GM21786 (cell line): Measurements from ENCODE around the gene NARS2.
A peak's percentile ranks its signal among the peaks of the same experiment; 100 is the strongest.

Experiments used
- ATAC-seq: cut with Tn5 transposase; IDR thresholded peaks from one replicate; pipeline ENCODE4 v1.9.1; 2021; ENCODE audit not compliant: unreplicated experiment

NARS2 gene

DNA sequence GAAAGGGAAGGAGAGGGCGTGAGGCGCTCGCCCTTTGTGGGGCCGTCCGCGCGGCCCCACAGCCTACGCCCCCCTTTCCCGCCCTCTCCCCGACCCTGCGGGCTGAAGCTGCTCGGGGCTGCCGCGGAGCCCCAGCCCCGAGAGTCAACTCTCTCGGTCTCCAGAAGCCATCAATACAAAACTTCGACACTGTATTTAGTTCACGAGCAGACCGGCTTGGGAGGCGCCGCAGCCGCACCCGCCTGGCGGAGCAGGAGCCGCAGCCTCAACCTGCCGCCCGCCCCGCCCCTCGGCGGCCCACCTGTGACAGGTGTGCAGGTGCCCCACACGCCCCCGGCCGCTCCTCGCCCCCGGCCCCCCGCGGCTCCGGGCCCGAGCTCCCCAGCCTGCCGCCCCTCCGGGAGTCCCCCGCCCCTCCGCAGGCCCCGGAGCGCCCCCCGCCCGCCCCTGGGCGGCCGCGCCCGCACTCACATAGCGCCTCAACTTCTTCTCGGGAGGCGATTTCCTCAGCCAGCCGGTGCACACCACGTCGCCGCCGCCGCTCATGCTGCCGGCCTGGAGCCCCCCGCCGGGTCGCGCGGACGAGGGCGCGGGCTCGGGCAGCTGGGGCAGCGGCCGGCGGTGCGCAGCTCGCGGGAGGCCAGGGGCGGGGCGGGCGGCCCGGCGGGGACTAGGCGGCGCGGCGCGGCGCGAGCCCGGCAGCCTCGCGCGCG lies 157.3 kb downstream of the NARS2 start, which contains the start of gene GAB2:
Gene GAB2 (minus strand): TSS at position 646 of the 713 bp plus-strand sequence. CDS start 100 bp downstream, at position 546.
- ATAC-seq: peak; percentile 6

- ATAC-seq: peak; percentile 58
These were observed 158.1 kb downstream of the NARS2 start for GRCh38 chr11:78416285-78417174.

DNA sequence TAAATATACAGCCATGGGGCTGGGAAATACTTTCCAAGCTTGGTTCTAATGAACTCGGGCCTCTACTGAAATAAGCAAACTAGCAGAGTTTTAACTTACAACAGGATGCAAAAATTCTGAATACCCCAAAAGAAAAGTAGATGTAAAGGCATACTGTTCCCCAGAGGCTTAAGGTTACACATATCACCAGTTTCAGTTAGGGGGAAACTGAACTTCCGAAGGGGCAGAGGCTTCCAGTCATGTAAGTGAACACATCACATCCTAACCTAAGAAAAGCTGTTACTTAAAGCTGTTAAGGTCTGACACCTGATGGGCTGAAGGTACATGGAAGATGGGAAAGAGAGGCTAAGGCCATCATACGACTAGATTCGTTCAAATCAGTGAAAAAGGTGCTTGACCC lies 159.3 kb downstream of the NARS2 start:
- ATAC-seq: peak; percentile 22

GRCh38 chr11:78414321-78415051 lies 160.2 kb downstream of the NARS2 start:
- no peak for ATAC-seq

DNA sequence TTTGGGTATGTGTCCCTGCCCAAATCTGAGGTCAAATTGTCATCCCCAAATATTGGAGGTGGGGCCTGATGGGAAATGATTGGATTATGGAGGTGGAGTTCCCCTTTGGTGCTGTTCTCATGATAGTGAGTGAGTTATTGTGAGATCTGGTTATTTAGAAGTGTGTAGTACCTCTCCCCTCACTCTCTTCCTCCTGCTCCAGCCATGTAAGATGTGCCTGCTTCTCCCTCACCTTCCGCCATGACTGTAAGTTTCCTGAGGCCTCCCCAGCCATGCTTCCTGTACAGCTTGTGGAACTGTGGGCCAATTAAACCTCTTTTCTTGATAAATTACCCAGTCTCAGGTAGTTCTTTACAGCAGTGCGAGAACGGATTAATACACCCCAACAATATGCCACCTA lies 166.0 kb downstream of the NARS2 start:
- ATAC-seq: no peak

DNA sequence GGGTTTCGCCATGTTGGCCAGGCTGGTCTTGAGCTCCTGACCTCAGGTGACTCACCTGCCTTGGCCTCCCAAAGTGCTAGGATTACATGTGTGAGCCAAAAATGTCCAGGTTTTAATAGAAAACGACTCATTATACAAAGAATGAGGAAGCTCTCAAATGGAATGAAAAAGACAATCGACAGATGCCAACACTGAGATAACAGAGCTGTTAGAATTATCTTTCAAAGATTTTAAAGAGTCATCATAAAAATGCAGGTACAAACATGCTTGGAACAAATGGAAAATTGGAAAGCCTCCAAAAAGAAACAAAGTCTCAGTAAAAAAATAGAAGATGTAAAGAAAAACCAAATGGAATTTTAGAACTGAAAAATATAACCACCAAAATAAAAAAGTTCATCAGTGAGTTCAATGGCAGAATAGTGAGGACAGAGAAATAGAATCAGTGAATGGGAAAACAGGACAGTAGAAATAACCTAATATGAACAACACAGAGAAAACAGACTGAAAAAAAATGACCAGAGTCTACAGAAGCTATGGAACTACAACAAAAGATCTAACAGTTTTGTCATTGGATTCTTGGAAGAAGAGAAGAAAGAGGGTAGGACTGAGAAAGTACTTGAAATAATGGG lies 168.0 kb downstream of the NARS2 start:
- no peak for ATAC-seq

DNA sequence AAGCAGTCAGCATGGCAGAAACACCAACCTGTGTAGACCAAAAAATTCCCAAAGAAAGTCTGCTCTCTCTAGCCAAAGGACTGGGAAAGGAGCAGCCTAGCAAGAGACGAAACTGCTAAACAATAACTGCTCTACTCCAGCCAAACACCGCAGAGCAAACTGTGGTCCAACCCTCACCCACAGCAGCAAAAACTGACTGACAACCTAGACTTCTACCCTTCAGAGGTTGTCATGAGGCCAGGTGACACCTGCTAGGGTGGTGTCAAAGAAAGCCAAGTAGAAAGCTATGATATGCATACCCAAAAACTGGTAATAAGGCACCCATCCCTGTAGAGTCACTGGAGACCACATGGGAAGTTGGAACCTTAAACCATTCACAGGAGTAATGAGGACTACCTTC lies 168.9 kb downstream of the NARS2 start:
- no peak for ATAC-seq

GRCh38 chr11:78403781-78404180 lies 170.9 kb downstream of the NARS2 start:
- ATAC-seq: no peak

- ATAC-seq: no peak
These were observed 171.8 kb downstream of the NARS2 start for GRCh38 chr11:78402847-78403246.

DNA sequence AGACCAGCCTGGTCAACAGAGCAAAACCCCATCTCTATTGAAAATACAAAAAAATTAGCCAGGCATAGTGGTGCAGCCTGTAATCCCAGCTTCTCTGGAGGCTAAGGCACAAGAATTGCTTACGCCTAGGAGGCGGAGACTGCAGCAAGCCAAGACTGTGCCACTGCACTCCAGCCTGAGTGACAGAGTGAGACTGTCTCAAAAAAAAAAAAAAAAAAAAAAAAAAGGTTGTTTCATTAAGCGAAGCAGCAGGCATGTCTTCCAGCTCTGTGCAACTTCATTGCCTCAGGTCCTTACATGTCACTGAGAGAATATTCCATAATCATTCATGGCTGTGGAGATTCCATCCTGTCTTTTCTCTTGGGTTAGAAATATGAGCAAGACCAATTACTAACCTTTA lies 174.0 kb downstream of the NARS2 start:
- no peak for ATAC-seq

- no peak for ATAC-seq
These were observed 174.5 kb downstream of the NARS2 start for GRCh38 chr11:78400116-78400515.

GRCh38 chr11:78399136-78399535 lies 175.5 kb downstream of the NARS2 start:
- ATAC-seq: no peak

- ATAC-seq: no peak
These were observed 175.9 kb downstream of the NARS2 start for GRCh38 chr11:78398715-78399114.

DNA sequence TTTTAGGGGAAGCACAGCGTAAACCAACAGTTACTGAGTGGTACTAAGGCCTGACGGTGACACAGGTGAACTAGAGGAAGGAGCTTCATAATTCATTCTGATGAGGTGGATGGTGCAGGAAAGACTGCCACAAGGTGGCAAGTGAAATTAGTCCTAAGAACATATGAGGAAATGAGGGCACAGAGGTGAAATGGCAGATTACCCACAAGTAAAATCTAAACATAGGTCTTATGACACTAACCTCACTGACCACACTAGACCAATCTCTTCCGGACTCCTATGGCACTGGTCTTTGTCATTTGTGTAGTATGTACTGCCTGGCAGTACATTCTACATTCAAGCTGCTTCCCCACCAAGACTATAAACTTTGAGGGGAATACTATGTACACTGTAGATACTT lies 177.3 kb downstream of the NARS2 start:
- peak; percentile 94 for ATAC-seq

DNA sequence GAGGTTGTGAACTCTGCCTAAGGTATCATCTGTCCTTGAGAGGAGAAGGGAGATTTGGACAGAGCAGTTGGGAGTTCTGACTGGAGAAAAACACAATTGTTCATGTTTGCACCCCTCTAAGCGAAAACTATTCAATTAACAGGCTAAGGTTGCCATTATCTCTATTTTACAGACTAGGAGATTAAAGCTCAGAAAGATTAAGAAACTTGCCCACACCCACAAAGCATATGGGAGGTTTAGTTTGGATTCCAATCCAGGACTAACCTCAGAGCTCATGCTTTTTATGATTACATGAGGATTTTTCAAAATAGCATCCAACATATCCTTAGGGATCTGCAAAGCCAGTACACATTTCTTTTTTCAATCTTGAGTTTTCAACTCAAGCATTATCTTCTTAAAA lies 179.1 kb downstream of the NARS2 start:
- ATAC-seq: no peak

DNA sequence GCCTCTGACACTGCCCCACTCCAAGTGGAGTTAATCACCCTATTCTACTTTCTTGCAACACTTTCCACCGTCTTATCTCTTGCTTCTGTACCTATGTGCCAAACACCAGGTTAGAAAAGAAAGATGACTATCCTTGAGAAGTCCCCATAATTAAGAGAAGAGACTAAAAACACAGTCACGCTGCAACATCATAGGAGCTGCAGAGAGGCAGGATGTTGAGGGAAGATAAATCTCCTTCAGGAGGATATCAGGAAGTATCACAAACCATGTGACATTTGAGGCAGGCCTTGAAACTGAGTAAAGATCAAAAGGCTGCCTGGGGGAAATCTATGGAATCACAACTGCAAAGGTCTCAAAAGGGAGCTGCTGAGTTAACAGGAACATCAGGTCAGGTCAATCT lies 181.8 kb downstream of the NARS2 start:
- no peak for ATAC-seq

DNA sequence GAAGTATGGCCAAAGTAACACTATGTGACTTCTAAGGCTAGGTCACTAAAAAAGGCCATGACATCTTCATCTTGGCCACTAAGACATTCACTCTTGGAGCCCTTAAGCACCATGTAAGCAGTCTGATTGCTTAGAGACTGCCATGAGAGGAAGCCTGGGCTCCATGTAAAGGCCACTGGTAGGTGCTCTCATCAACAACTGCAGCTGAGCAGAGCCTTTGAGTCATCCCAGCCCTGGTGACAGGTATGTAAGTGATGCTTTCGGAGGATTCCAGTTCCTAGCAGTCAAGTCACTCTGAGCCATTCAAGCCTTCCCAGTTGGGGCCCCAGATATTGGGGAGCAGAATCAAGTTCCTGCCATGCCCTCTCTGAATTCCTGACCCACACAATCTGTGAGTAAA lies 183.2 kb downstream of the NARS2 start:
- no peak for ATAC-seq

GRCh38 chr11:78390809-78391208 lies 183.9 kb downstream of the NARS2 start:
- ATAC-seq: no peak

GRCh38 chr11:78386215-78386941 lies 188.3 kb downstream of the NARS2 start:
- ATAC-seq: no peak
